ENCODE data around the gene FAM83B.
A peak's percentile ranks its signal among the peaks of the same experiment; 100 is the strongest.

The FAM83B gene

DNA sequence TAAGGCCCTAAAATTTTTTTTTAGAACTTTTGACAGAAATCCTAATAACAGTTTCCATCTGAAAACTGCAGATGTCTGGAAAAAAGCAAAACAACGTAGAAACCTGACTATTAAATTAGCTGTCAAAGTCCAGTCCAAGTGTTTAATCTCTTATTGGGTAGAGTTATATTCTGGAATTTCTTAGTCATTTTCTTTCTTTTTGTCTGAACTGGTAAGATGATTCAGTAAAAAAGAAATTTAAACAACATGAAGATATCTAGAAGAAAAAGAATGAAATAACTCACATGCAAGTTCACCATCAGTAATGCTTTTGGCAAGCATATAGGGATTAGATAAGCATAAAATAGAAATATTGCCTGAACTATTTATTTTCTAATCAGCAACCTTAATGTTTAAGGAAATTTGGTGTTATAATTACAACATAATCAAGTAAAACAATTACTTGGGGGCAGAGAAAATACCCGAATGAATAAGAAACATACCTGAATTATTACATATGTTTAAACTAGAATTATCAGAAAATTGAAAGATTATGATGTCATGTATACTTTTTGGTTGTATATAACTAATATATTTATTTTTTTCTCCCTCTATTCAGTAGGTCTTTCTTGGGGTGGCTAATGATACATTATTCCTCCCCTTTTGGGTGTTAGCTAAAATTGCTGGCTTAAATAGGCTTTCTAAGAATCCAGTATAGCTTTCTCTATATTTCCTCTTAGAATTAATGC, 51.1 kb downstream of the FAM83B start:
- no peak overlapping the region for H3K4me3 ChIP-seq (ENCODE audit: low read depth, low read length)
- DNase-seq (ENCODE audit: low read depth) = no peak
- TF ChIP-seq, protein P1, sequence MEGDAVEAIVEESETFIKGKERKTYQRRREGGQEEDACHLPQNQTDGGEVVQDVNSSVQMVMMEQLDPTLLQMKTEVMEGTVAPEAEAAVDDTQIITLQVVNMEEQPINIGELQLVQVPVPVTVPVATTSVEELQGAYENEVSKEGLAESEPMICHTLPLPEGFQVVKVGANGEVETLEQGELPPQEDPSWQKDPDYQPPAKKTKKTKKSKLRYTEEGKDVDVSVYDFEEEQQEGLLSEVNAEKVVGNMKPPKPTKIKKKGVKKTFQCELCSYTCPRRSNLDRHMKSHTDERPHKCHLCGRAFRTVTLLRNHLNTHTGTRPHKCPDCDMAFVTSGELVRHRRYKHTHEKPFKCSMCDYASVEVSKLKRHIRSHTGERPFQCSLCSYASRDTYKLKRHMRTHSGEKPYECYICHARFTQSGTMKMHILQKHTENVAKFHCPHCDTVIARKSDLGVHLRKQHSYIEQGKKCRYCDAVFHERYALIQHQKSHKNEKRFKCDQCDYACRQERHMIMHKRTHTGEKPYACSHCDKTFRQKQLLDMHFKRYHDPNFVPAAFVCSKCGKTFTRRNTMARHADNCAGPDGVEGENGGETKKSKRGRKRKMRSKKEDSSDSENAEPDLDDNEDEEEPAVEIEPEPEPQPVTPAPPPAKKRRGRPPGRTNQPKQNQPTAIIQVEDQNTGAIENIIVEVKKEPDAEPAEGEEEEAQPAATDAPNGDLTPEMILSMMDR (IDR thresholded peaks at IDR 0.05; ENCODE audit: insufficient read depth, low read depth, low read length, missing control alignments) = no peak

DNA sequence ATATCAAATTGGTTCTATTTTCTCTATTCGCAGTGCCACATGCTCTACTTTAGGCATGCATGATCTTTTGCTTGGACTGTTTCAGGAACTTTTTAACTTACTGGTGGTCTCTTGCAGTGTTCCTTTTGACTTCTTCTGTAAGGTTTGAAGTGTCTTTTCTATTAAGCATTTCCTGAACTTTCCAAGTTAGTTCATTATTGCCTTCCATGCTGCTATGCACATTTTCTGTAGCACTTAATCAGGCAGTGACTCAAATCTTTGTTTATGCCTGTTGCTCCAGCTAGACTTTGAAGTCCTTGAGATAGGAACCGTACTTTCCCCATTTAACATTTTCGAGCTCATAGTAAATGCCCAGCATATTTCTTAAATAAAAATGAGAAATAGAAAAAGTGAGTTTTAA, 52.2 kb downstream of the FAM83B start:
- DNase-seq (ENCODE audit: low read depth) = no peak
- TF ChIP-seq, protein P1 (IDR thresholded peaks at IDR 0.05; ENCODE audit: insufficient read depth, low read depth, low read length, missing control alignments) = no peak
- H3K4me3 ChIP-seq (ENCODE audit: low read depth, low read length) = no peak overlapping the region

DNA sequence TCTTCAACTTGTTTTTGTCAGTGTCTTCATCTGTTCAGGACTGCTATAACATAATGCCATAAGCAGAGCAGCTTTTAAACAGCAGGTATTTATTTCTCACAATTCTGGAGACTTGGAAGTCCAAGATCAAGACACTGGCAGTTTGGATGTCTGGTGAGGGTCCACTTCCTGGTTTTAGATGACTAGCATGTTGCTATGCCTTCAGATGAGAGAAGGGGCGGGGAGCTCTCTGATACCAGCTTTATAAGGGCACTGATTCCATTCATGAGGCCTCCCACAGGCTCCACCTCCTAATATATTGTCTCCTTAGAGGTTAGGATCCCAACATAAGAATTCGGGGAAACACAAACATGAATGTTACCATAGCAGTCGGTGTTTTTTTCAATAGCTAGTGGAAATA, 52.9 kb downstream of the FAM83B start:
- DNase-seq (ENCODE audit: low read depth) = peak; percentile 5
- TF ChIP-seq, protein P1 (IDR thresholded peaks at IDR 0.05; ENCODE audit: insufficient read depth, low read depth, low read length, missing control alignments) = no peak
- H3K4me3 ChIP-seq (ENCODE audit: low read depth, low read length) = no peak overlapping the region

DNA sequence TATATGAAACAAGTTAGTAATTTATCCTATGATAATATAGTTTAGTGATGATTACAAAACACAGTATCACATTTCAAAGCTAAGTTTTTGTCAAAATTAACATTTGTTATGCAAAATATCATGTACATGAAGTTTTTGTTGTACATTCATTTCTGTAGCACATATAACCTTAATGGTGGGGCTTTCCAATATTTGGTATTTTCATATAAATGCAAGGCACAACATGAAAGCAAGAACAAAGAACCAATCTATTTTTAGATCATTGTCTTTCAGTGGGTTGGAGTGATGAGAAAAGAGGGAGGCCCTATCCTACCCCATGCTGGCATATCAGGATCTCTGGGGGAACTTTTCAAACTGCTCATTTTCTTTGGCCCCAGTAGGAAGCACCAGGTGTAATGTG, 53.4 kb downstream of the FAM83B start:
- no peak overlapping the region for H3K4me3 ChIP-seq (ENCODE audit: low read depth, low read length)
- peak; percentile 8 for DNase-seq (ENCODE audit: low read depth)
- TF ChIP-seq, protein P1 (IDR thresholded peaks at IDR 0.05; ENCODE audit: insufficient read depth, low read depth, low read length, missing control alignments) = no peak

DNA sequence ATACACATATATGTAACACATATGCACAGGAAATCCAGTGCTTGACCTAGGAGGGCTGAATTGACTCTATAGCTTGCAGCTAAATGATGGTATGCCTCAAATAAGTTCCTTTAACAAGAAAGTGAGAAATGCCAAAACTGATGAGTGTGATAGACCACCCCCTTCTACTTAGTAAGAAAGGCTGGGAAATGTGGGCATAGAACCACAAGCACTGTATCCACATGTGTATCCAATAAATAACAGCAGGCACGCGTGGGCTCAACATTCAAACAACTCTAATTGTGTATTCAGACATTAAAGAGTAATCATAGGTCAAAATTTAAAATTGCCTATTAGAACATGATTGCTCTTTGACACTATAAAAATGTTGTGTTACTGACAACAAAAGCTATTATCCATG, 54.1 kb downstream of the FAM83B start:
- no peak overlapping the region for H3K4me3 ChIP-seq (ENCODE audit: low read depth, low read length)
- TF ChIP-seq, protein P1 (IDR thresholded peaks at IDR 0.05; ENCODE audit: insufficient read depth, low read depth, low read length, missing control alignments) = no peak
- DNase-seq (ENCODE audit: low read depth) = no peak

DNA sequence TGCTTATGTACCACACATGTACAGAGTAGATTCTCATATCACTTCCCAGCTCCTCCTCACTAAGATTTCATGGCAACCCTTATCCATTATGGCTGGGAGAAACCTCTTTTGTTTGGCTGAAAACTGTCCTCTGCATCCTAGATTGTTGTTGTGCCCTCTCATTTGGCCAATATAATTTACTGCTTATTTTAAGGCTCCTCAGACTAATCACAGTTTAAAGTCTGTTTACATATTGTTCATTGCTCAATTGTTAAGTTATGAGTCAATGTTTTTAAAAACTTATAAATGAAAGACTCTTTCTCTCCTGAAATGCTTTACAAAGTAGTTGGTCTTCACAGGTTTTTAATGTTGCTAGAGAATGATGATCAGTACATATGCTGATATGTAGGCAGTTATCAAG, 57.3 kb downstream of the FAM83B start:
- no peak for DNase-seq (ENCODE audit: low read depth)
- H3K4me3 ChIP-seq (ENCODE audit: low read depth, low read length) = no peak overlapping the region
- TF ChIP-seq, protein P1 (IDR thresholded peaks at IDR 0.05; ENCODE audit: insufficient read depth, low read depth, low read length, missing control alignments) = no peak

DNA sequence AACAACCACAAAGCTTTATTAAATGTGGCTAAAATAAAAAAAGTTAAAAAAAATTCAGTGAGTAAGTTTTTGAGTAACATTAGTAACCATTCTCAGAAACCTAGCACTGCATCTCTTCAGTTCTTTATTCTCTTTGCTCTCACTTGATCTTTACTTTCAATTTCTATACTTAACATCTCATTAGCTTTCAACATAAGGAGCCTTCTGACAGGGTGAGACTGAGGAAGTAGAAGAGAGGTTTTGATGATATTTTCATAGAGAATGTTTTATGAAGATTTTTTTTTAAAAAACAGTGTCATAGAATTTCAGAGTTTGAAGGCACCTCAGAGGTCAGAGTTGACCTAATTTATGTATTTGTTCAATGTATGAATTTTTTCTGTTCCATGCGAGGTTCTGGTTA, 60.8 kb downstream of the FAM83B start:
- TF ChIP-seq, protein P1 (IDR thresholded peaks at IDR 0.05; ENCODE audit: insufficient read depth, low read depth, low read length, missing control alignments) = no peak
- peak; percentile 4 for DNase-seq (ENCODE audit: low read depth)
- H3K4me3 ChIP-seq (ENCODE audit: low read depth, low read length) = no peak overlapping the region
